GM18951 (cell line): ENCODE data around the gene PACSIN2.

Experiments used
- POLR2A ChIP-seq: IDR thresholded peaks from 4 replicates; pipeline ENCODE4 v1.6.1; 2011; ENCODE audit warnings: mild to moderate bottlenecking; ENCODE audit not compliant: insufficient read length, insufficient read depth; ENCODE audit errors: extremely low read depth
- in situ Hi-C: fragments of 300-500 bp; cut with MboI; formaldehyde crosslinking; loops from one replicate; pipeline ENCODE4 v1.12.0; 2022; ENCODE audit warnings: low sequenced_read_pairs, mixed read lengths, inconsistent platforms; ENCODE audit not compliant: unreplicated experiment

PACSIN2 gene

DNA sequence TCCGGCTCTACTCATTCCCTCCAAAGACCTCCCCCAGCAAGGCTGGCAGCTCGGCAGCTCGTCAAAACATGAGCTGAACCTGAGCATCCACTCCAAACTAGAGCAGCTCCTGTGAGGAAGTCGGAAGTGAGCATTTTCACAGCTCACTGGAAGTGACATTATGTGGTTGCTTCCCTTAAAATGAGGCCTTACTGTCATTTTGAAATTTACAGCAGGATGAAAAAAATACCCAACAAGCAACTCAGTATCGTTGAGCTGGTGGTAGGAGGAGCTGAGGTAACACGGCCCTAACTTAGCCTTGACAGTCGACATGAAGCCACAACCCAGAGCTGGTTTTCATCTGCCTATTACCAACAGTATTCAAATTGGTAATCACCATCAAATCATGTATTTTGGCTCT, 119.9 kb downstream of the PACSIN2 start:
- in situ Hi-C loops, result no loop called here
- no peak for TF ChIP-seq POLR2A

DNA sequence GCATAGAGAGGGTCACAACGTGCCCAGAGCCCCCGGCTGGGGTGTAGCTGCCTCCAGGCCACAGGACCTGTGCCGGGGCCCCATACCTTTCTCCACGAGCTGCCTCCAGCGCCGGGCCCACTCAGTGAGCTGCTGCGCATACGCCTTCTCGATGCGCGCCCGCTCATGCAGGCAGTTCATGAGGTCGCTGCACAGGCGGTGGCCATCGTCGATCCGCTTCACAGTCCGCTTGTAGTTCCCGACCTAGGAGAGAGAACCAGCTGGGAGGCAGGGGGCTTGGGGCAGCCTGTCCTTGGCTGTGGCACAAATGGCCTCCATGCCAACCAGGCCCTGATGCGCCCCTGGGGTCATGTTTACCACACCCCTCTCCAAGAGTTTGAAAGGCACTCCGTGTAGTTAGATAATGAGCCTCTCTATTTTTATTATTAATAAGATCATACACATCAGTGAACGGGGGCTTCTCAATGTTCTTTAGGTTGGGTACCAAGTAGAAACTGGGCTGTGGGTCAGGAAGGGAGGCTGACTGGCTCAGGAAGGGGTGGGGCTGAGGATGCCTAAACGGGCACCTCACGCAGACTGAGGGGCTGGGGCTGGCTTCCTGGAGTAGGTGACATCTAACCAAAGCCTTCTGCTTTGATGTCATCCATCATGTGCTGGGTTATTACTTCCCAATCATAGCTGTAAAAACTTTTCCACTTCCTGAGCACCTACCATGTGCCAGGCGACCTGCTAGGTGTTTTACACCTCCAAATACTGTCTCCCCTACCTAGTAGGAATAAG, 121.4 kb downstream of the PACSIN2 start:
- TF ChIP-seq POLR2A, result no peak
- in situ Hi-C loops, result no loop called here

DNA sequence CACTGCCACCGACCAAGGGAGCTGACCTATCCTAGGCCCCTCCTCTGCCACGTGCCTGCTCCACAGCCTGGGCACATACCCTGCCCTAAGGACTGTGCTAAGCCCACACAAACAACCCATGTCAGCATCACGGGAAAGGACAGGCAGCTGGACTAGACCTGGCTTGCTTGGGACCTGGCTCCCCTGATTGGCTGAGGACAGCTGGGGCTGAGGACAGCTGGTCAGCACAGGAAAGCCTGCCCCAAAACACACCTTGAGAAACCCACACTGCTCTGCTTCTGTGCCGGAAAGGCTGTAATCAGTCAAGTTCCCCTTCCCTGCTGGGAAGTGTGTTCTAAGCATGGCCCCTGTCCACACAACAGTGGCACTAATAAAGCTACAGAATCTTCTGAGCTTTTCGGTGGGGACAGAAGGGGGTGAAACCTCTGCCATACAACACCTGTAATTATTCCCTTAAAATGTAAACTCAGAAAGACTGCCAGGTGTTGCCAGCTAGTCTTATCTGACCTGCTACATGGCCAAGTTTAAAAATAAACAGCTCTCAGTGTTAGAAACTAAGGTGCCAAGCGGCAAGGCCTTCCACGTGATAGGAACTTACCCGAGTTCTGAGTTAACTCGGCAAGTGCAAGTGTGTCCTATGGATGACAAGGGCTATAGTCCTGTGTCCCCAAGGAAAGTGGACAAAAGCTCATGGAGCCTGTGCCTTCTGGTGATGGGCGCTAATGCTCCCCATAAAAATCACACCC, 122.2 kb downstream of the PACSIN2 start:
- in situ Hi-C loops, result no loop called here

DNA sequence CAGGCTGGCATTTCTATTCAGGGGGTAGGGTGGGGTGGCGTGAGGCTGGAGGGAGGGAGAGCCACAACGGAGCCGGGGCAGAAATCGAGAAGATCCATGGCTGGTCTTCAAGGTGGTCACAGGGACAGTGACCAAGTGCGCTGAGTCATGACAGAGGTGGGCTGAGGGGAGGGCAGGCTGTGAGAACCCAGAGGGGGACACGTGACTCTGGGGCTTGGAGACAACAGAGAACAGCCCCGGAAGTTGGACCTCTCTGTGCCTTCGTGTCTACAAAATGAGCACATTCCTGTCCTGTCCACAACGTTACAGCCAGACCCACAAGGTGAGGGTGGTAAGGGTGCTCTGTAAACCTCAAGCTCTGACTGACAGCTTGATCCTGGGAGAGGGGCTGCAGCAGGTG, 122.8 kb downstream of the PACSIN2 start:
- TF ChIP-seq POLR2A, result no peak
- in situ Hi-C loops, result no loop called here

More for the DNA sequence above, 122.2 kb downstream of the PACSIN2 start:
- TF ChIP-seq POLR2A, result no peak

DNA sequence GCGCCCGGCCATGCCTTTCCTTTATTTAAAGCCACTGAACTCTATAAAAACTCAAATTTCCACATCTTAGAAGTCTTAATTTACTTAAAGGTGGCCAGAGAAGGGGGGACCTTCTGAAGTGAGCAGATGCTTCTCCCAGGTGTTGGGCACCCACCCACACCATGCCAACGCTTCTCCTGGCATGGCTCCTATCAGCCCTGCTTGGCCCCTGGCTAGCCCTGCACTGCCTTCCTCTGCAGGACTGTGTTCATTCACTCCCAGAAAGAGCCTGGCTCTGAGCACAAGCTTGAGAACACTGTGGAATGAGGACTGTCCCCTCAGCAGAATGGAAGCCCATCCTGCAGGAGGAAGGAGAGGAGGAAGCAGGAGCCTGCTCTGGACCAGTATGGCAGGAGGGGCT, 123.3 kb downstream of the PACSIN2 start:
- TF ChIP-seq POLR2A, result no peak
- in situ Hi-C loops, result no loop called here

DNA sequence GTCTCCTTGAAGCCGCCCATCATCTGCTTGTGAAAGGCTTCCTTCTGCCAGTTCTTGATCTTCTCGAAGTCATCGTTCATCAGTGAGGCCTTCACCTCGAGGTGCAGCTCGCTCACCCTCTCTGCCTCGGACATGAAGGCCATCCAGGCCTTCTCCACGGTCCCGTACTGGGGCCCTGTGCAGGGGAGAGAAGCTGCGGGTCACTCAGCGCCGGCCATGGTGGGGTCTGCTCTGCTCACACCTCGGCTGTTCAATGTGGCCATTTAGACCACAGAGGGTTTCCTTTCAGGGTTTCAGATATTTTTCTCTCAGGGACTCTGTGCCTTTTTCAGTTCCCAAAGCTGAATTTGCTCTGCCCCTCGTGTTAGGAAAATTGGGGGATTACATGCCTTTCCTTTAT, 123.9 kb downstream of the PACSIN2 start:
- in situ Hi-C loops, result no loop called here
- TF ChIP-seq POLR2A, result no peak

DNA sequence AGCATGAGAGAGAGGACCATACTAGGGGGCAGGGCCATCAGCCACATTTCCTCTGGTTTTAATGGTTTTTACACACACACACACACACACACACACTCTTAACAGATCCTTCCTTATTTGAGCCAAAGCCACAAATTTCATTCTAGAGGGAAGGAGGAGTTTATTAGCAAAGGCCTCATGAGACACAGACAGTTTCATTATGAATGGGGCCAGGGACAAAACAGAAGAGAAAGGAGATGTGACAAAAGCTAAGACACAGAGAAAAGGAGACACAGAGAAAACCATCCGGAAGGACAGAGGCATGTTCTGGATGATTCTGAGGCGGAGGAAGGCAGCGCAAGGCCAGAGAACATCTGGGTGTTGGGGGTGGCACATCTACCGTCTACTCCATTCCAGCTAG, 125.6 kb downstream of the PACSIN2 start:
- peak; percentile 21 for TF ChIP-seq POLR2A
- in situ Hi-C loops, result no loop called here

DNA sequence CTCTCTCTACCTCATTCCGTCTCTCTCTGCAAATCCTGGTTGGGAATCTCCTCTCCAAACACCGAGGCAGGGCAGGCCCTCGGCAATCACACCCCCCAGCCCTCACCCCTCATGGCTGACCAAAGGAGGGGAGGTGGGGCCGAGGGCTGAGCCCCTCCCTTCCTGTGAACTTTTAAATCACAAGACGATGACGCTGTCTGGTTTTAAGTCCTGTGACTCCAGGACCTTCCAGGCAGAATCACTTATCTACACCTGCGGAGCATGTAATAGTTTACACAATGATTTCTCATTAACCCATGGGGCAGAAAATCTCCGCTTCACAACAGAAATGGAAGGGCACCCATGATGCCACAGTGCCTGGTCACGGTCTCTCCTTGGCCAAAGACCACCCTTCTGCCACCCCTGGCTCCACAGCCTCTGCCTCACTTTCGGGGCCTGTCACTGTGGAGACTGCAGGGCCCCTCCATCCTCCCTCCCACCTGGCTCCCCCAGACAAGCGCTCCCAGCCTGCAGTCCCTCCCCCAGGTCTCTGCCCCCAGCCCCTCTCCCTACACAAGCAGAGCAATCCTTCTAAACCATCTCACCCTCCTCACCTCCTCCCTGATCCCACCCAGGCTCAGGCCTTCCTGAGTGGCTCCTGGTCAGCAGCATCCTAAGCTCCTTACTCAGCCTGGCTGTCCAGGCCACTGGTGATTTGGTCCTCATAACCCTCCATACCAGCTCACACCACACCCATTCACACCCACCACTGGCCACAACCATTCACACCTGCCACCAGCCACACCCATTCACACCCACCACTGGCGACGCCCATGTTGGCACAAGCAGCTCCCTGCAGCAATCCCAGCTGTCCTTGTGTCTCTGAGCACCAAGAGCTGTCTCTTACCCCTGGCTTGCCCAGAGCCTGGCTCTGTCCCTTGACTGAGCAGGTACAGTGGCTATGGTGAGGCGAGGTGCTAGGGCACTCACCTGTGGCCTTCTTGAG, 127.1 kb downstream of the PACSIN2 start:
- in situ Hi-C loops, result no loop called here
- TF ChIP-seq POLR2A, result no peak

DNA sequence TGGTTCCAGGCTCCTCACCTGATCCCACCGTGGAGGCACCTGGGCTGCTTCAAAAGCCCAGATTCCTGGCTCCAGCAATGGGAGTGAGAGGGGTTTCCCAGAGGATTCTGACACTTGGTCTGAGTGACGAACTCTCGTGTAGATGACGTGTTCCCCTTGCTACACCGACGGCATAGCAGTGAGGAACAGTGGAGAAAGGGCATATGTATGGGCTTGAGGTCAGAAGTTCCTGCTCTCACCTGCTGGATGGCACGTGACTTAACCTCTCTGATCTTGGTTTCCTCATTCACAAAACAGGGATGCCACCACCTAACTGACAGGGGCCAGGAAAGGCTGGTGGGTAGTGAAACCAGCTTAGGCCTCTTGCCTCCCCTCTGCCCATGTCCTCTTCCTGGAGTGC, 127.8 kb downstream of the PACSIN2 start:
- in situ Hi-C loops, result no loop called here
- TF ChIP-seq POLR2A, result no peak

DNA sequence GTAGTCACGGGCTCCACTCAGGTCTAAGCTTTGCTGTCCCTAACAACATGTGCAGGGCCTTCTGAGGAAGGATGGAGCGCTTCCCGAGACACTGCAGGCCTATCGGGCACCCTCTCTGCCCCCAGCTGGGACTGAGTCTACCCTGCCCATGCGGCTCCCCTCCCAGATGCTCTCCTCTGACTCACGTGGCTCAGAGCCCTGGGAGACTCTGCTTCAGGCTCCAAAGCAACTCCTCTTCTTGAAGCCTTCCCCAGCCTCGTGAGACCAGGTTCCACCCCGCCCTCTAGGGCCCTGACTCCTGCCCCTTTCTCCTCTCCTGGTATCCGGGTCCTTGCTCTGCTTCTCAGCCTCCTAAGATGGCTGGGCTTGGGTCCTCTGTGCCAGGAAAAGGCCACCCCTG, 129.5 kb downstream of the PACSIN2 start:
- in situ Hi-C loops, result no loop called here
- no peak for TF ChIP-seq POLR2A

DNA sequence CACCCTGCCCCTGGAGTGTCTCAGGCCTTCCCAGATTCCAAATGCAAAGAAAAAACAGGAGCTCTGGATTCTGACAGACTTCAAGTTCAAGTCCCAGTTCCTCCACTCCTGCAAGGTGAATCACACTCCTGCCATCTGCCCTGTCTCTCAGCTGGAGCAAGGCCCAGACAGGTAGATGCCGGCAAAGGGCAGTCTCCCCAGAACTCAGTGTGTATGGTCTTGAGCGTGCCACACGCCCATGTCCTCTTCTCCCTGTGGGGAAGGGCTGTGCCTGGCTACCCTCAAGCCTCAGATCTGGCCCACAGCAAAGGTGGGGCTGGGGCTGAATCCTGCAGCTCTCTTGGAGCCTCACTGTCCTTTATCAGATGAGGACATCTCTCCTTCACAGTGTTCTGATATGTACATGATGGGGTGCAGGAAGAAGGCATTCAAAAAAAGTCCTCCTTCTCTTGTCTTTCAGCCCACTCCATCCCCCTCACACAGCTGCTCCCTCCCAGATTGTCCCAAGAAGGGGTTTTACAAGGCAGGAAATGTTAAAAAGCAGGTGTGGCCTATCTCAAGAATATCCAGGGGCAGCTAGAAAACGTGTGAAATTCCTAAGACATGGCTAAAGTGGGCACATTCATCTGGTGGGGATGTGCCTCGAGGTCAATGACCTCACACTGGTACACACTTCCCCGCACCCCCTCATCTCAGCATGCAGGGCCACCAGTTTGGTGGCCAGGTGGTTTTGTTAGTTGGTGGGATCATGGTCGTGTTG, 130.2 kb downstream of the PACSIN2 start:
- in situ Hi-C loops, result no loop called here
- no peak for TF ChIP-seq POLR2A

DNA sequence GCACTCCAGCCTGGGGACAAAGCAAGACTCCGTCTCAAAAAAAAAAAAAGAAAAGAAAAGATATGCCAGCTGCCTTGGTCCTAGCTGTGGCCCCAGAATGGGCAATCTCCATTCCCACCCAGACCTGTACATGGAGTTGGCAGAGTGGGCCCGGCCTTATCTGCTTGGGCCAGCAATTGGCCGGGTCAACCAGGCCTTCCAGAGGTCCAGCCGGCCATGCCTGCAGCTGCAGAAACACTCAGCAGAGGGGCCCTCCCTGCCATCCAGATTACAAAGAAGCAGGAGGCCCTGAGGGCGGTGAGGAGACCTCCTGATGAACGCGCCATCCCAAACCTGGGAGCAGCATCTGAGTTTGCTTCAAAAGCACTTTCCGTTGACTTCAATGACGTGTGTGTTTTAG, 131.0 kb downstream of the PACSIN2 start:
- in situ Hi-C loops, result no loop called here
- TF ChIP-seq POLR2A, result no peak
